Erythroblast (primary cell): ENCODE data around the gene SERINC5.

Experiments used
- GATA1 ChIP-seq: IDR thresholded peaks from 2 replicates; pipeline ENCODE4 v1.6.1; 2011; ENCODE audit warnings: low read depth, mild to moderate bottlenecking, control low read depth, low read length, moderate library complexity
- POLR2A ChIP-seq: IDR thresholded peaks from 2 replicates; pipeline ENCODE4 v1.6.1; 2011; ENCODE audit warnings: mild to moderate bottlenecking, low read length

DNA sequence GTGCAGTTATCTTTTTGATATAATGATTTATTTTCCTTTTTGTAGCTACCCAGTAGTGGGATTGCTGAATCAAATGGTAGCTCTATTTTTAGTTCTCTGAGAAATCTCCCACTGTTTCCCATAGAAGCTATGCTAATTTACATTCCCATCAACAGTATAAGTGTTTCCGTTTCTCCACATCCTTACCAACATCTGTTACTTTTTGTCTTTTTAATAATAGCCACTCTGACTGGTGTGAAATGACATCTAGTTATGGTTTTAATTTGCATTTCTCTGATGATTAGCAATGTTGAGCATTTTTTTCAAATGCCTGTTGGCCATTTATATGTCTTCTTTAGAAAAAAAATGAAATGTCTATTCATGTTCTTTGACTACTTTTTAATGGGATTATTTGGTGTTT is 94.7 kb downstream of the SERINC5 start:
- no peak for TF ChIP-seq POLR2A
- no peak for TF ChIP-seq GATA1
